ENCODE results near the gene ERCC1. TPM values are rescaled to one million over a fixed set of nuclear protein-coding genes. Genes with fewer than 3 reads are reported as not detected.

Gene ERCC1
- total RNA-seq, 4 donors from 2014 or later = 57.7 to 111 (median 76.5) TPM

- intact Hi-C loops (cut with DNase I; ENCODE audit: low total_unique reads) = no loop called here
- no peak for DNase-seq (ENCODE audit: low spot score in 2 of 2)
- peak overlapping the region; percentile 50 for H3K4me3 ChIP-seq (ENCODE audit: low read depth, poor library complexity, severe bottlenecking)
- TF ChIP-seq CTCF (IDR thresholded peaks at IDR 0.05) = no peak
- TF ChIP-seq POLR2A (IDR thresholded peaks at IDR 0.05) = no peak
- 12 to 18% methylated on average over 5 of the region's 5 CpGs for WGBS, 2 donors
Observed at GRCh38 chr19:45450012-45450333, 26.3 kb upstream of the ERCC1 start.

DNA sequence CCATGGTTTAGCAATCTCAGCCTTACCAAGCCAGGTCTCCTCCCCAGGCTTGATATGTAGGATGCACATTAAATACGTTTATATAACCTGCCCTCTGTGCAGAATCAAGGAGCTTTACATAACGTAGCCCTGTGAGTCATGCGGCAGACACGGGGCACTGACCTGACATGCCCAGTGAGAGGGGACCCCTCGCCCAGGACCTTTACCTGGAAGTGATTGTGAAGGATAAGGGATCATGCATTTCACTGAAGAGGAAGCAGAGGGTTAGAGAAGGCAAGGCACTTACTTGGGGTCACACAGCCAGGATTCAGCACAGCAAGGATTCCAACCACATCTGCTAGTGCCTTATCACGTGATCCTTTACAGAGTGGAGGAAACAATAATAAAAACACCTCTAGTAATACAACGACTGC, 25.2 kb upstream of the ERCC1 start:
- no peak for TF ChIP-seq CTCF (IDR thresholded peaks at IDR 0.05)
- TF ChIP-seq POLR2A (IDR thresholded peaks at IDR 0.05) = no peak
- 35 to 44% methylated on average over 7 of the region's 7 CpGs for WGBS, 2 donors
- DNase-seq (ENCODE audit: low spot score in 2 of 2) = no peak
- no peak overlapping the region for H3K4me3 ChIP-seq (ENCODE audit: low read depth, poor library complexity, severe bottlenecking)
- intact Hi-C loops (cut with DNase I; ENCODE audit: low total_unique reads) = no loop called here

DNA sequence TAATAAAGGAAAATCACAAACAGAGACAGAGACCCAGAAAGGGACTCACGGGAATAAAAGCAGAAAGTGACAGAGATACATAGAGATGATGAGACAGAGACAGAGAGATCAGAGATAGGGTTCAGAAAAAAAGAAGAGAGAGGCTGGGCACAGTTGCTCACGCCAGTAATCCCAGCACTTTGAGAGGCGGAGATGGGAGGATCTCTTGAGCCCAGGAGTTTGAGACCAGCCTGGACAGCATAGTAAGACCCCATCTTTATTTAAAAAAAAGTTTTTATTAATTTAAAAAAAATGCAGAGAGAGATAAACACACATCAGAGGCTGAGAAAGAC, 24.7 kb upstream of the ERCC1 start:
- no peak for DNase-seq (ENCODE audit: low spot score in 2 of 2)
- WGBS, 2 donors = 57 to 59% methylated on average over 3 of the region's 3 CpGs
- no peak overlapping the region for H3K4me3 ChIP-seq (ENCODE audit: low read depth, poor library complexity, severe bottlenecking)
- TF ChIP-seq POLR2A (IDR thresholded peaks at IDR 0.05) (no peak), CTCF (IDR thresholded peaks at IDR 0.05) (no peak)
- intact Hi-C loops (cut with DNase I; ENCODE audit: low total_unique reads) = no loop called here

GRCh38 chr19:45446944-45447343, 23.2 kb upstream of the ERCC1 start:
- intact Hi-C loops (cut with DNase I; ENCODE audit: low total_unique reads) = no loop called here
- 28 to 38% methylated on average over 7 of the region's 7 CpGs for WGBS, 2 donors
- peak; percentile 90 to 95 for DNase-seq (ENCODE audit: low spot score in 2 of 2)
- no peak overlapping the region for H3K4me3 ChIP-seq (ENCODE audit: low read depth, poor library complexity, severe bottlenecking)
- no peak for TF ChIP-seq POLR2A (IDR thresholded peaks at IDR 0.05)
- TF ChIP-seq CTCF (IDR thresholded peaks at IDR 0.05) = no peak

DNA sequence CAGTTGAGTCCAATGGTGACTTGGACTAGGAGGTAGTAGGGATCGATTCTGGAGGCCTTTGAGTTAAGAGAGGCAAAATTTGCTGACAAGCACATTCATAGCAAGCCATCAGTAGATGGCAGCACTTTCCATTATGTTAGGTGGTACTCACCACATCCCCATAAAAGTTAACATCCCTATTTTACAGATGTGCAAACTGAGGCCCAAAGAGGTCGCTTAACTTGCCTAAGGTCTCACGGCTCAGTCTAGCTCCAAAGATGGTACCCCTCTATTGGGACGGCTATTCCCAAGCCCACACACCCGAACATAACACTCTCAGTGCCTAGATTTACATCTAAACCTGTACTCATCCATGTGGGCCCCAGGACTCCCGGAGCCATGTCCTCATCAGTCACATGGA, 22.6 kb upstream of the ERCC1 start:
- no peak for DNase-seq (ENCODE audit: low spot score in 2 of 2)
- WGBS, 2 donors = 74 to 78% methylated on average over 6 of the region's 6 CpGs
- H3K4me3 ChIP-seq (ENCODE audit: low read depth, poor library complexity, severe bottlenecking) = no peak overlapping the region
- TF ChIP-seq CTCF (IDR thresholded peaks at IDR 0.05) = no peak
- TF ChIP-seq POLR2A (IDR thresholded peaks at IDR 0.05) = no peak
- intact Hi-C loops (cut with DNase I; ENCODE audit: low total_unique reads) = no loop called here

GRCh38 chr19:45445139-45445538, 21.4 kb upstream of the ERCC1 start:
- intact Hi-C loops (cut with DNase I; ENCODE audit: low total_unique reads) = no loop called here
- no peak for DNase-seq (ENCODE audit: low spot score in 2 of 2)
- no peak for TF ChIP-seq CTCF (IDR thresholded peaks at IDR 0.05)
- no peak for TF ChIP-seq POLR2A (IDR thresholded peaks at IDR 0.05)
- no peak overlapping the region for H3K4me3 ChIP-seq (ENCODE audit: low read depth, poor library complexity, severe bottlenecking)
- WGBS, 2 donors = 71 to 75% methylated on average over 4 of the region's 4 CpGs

Measured in lower leg skin (tissue), 4 donors.